Activated CD4-positive, alpha-beta T cell treated with anti-CD3 and anti-CD28 coated beads, Interleukin-2, amount 10 ng/mL, durations not matched to agents 7 days and 5 days (primary cell): ENCODE measurements around the gene SND1. TPM values are rescaled to one million over a fixed set of nuclear protein-coding genes. Genes with fewer than 3 reads are reported as not detected.
"Not testable (repeated sequence)": the region's sequence is repeated elsewhere in the genome, so short reads cannot be mapped to it uniquely, and the experiment has no call there.

ENCODE experiments used
- CTCF ChIA-PET: fragments of 350-600 bp; sonication (Branson Sonifier 250); formaldehyde crosslinking; loops from one replicate; lab custom pipeline; 2021; ENCODE audit warnings: antibody characterized with exemption; lab: Charles Lee
- POLR2A ChIA-PET: fragments of 350-600 bp; sonication (Branson Sonifier 250); formaldehyde crosslinking; loops from one replicate; lab custom pipeline; 2021; ENCODE audit warnings: antibody characterized with exemption; lab: Charles Lee
- DNase-seq: peaks from one replicate; pipeline ENCODE4 v3.0.0-alpha.2; 2020
- H3K27ac Mint-ChIP-seq: one replicate; pipeline ENCODE4 v1.8.0; 2021; ENCODE audit warnings: mild to moderate bottlenecking, moderate library complexity, mixed read lengths
- H3K27me3 Mint-ChIP-seq: one replicate; pipeline ENCODE4 v1.8.0; 2021; ENCODE audit warnings: mixed read lengths
- H3K36me3 Mint-ChIP-seq: one replicate; pipeline ENCODE4 v1.8.0; 2021; ENCODE audit warnings: low read depth, mixed read lengths
- H3K4me1 Mint-ChIP-seq: one replicate; pipeline ENCODE4 v1.8.0; 2021; ENCODE audit warnings: mixed read lengths
- H3K4me3 Mint-ChIP-seq: one replicate; pipeline ENCODE4 v1.8.0; 2021; ENCODE audit warnings: mild to moderate bottlenecking, moderate library complexity, mixed read lengths
- H3K9me3 Mint-ChIP-seq: one replicate; pipeline ENCODE4 v1.8.0; 2021; ENCODE audit warnings: mixed read lengths
- total RNA-seq, 2 experiments: library from RNA; stranded (reverse); gene quantifications; one replicate each; pipeline ENCODE4 v1.2.3, GENCODE V29; 2021

The SND1 gene
- total RNA-seq, 2 experiments from 2014 or later: 141 to 163 TPM

DNA sequence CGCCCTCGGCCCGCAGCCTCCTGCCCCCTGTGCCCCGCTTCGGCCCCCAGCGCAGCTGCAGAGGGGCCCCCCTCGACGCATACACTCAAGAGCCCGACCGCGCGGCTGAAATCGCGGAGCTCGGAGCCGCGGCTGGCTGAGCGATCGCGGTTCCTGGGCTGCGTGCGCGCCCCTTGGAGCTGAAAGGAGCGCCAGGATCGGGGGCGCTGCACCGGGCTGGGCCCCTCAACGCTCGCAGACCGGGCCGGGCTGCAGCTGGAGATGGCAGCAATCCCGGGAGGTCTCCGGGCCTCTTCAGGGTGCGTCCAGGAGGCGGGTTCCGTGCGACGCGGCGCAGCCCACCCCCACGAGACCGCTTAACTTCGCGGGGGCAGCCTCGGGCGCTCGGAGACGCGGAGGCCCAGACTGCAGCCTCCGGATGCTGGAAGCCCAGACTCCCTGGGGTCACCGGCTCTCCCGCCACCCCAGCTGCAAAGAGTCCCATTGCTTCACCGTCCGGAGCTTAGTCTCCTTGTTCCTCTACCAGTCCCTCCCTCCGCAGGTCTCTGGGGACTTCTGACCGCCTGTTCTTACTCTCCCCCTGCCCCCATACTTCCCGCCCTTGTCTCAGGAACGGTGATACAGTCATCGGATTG, 452.2 kb downstream of the SND1 start:
- peak overlapping the region; percentile 78 for H3K4me3 Mint-ChIP-seq
- H3K9me3 Mint-ChIP-seq: no peaks in the 10 kb centered on the region
- H3K27me3 Mint-ChIP-seq: peaks cover 3% of the 10 kb centered on the region
- ChIA-PET POLR2A (no interaction called here), CTCF (interaction anchor here (0.7 to 1.3 kb wide), 3 partner anchors 10 to 16 kb away, joined by 3 to 7 read pairs (median 5); no protein-coding TSS in a partner anchor)
- H3K27ac Mint-ChIP-seq: peak overlapping the region; percentile 83
- H3K36me3 Mint-ChIP-seq: no peaks in the 10 kb centered on the region
- no peak for DNase-seq
- peaks cover 45% of the 10 kb centered on the region for H3K4me1 Mint-ChIP-seq

DNA sequence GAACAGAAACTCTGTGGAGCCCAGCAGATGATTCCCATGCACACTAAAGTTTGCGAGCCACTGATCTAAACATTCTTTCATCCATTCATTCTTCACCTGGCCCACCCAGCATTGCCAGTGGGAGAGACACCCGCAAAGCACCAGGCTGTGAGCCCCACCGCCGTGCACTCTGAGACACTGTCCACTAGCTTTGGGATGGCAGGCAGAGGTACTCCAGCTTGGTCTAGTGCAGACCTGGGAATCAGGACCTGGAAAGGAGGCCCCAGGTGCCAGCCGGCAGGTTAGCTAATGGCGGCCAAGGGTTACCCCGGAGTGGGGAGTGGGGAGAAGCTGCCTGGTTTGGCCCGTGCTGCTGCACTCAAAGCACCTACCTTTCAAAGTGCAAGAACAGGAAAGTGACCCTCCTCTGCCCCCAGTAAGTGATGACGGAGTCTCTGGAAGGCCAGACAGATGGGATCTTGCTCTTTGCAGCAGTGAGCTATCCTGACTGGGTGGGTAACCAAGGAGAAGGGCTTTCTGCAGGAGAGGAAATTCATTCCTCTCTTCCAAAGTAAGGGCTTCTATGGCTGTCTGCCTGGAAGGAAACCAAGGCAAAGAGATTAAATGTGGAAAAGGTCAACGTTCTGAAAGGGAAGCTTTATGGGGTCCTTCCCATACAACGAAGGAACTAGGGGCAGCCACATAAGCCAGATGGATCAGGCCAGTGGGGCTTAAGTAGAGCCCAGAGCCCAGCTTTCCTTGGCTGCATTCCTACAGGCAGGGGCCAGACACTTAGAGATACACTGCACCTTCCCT, 453.4 kb downstream of the SND1 start:
- no peaks in the 10 kb centered on the region for H3K36me3 Mint-ChIP-seq
- no peaks in the 10 kb centered on the region for H3K9me3 Mint-ChIP-seq
- no peak overlapping the region for H3K27ac Mint-ChIP-seq
- peaks cover 54% of the 10 kb centered on the region for H3K4me1 Mint-ChIP-seq
- no peak for DNase-seq
- ChIA-PET CTCF (interaction anchor here (2.9 kb wide), 1 partner anchor 30 kb away, joined by 9 read pairs; no protein-coding TSS in a partner anchor), POLR2A (no interaction called here)
- H3K4me3 Mint-ChIP-seq: peak overlapping the region; percentile 22
- H3K27me3 Mint-ChIP-seq: peaks cover 3% of the 10 kb centered on the region

DNA sequence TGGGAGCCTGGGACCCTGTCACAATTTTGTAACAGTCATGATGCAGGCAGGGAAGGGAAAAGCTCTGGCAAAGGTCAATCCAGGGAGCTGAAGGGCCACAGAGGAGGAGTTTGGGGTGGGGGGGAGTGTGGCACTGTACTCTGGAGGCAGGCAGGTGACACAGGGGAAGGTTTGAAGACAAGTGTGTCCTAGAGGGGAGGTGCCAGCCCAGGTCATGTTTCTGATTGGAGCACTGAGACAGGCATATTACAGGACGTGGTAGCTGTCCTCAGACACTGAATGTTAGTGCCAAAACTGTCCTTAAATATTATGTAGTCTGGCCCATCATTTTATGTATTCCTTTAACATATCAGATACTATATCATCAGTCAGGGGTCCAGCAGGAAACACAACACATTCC, 454.8 kb downstream of the SND1 start:
- DNase-seq: no peak
- ChIA-PET POLR2A (no interaction called here), CTCF (interaction anchor here (1.0 to 2.9 kb wide), 2 partner anchors 9 to 29 kb away, joined by 4 to 9 read pairs; no protein-coding TSS in a partner anchor)
- Mint-ChIP-seq H3K4me3 (no peak overlapping the region), H3K4me1 (peaks cover 63% of the 10 kb centered on the region), H3K9me3 (no peaks in the 10 kb centered on the region), H3K27me3 (peaks cover 3% of the 10 kb centered on the region), H3K27ac (peak overlapping the region; percentile 42), H3K36me3 (peaks cover 6% of the 10 kb centered on the region)

DNA sequence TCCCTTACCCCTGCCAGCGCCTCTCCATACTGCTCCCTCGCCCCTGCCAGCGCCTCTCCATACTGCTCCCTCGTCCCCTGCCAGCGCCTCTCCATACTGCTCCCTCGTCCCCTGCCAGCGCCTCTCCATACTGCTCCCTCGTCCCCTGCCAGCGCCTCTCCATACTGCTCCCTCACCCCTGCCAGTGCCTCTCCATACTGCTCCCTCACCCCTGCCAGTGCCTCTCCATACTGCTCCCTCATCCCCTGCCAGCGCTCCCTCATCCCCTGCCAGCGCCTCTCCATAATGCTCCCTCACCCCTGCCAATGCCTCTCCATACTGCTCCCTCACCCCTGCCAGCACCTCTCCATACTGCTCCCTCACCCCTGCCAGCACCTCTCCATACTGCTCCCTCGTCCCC, 455.5 kb downstream of the SND1 start:
- CTCF ChIA-PET: interaction anchor here (2.9 kb wide), 1 partner anchor 28 kb away, joined by 9 read pairs; no protein-coding TSS in a partner anchor
- POLR2A ChIA-PET, H3K9me3 Mint-ChIP-seq, H3K27me3 Mint-ChIP-seq, DNase-seq, H3K36me3 Mint-ChIP-seq, H3K4me3 Mint-ChIP-seq: not testable (repeated sequence)
- peaks cover 70% of the 10 kb centered on the region for H3K4me1 Mint-ChIP-seq
- peak overlapping the region; percentile 22 for H3K27ac Mint-ChIP-seq

DNA sequence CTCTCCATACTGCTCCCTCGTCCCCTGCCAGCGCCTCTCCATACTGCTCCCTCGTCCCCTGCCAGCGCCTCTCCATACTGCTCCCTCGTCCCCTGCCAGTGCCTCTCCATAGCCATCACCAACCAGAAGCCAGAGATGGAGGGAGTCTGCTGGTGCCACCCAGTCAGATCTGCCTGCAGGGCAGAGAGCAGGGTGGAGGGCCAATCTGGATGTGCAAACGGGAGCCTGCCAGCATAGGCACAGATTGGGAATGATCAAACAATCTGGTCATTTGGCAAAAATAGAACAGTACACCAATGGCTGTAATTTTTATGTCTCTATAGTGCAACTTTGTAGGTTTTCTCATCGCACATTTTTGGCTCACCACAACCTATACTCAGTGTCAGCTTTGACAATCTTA, 456.1 kb downstream of the SND1 start:
- Mint-ChIP-seq H3K27ac (no peak overlapping the region), H3K36me3 (peaks cover 6% of the 10 kb centered on the region), H3K9me3 (no peaks in the 10 kb centered on the region), H3K4me1 (peaks cover 71% of the 10 kb centered on the region), H3K27me3 (peaks cover 3% of the 10 kb centered on the region), H3K4me3 (no peak overlapping the region)
- CTCF ChIA-PET: no interaction called here
- DNase-seq: no peak
- POLR2A ChIA-PET: interaction anchor here (0.6 kb wide), 1 partner anchor 637 kb away, joined by 16 read pairs; no protein-coding TSS in a partner anchor

DNA sequence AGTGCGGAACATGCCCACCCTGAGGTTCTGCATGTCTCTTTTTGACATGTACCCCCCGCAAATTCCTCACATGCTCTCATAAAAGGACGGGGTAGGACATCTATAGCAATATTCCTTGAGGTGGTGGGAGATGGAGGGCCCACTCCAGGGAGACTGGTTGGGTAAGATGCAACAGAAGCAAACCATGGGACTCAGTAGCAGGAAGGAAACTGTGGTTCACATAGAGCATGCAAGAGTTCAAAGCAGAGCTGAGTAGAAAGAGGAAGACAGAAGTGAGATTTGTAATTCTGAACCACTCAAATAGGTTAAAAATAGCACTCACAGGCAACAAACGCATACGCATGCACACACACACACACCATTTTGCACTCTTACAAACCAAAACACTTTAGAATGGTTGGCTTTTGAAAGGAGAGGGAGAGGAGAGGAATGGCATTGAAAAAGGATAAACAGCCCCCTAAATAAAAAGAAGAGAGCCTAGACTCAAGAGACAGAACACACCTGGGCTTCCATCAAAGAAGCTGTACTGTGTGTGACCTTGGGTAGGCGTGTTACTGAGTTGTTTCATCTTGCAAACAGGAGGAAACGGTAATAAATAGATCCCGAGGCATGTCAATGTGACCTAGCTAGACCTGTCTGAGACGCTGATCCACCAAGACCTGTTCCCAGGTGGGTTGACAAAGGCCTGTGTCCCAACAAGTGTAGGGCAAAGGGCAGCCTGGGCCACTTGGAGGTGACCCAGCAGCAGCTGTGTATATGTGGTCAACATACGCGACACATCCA, 456.8 kb downstream of the SND1 start:
- peak overlapping the region; percentile 50 for H3K4me3 Mint-ChIP-seq
- H3K9me3 Mint-ChIP-seq: no peaks in the 10 kb centered on the region
- peak overlapping the region; percentile 90 for H3K27ac Mint-ChIP-seq
- peak; percentile 54 for DNase-seq
- peaks cover 3% of the 10 kb centered on the region for H3K27me3 Mint-ChIP-seq
- ChIA-PET CTCF (interaction anchor here (1.0 to 1.1 kb wide), 2 partner anchors 27 to 101 kb away, joined by 3 read pairs; no protein-coding TSS in a partner anchor), POLR2A (interaction anchor here (0.6 kb wide), 1 partner anchor 638 kb away, joined by 16 read pairs; no protein-coding TSS in a partner anchor)
- peaks cover 6% of the 10 kb centered on the region for H3K36me3 Mint-ChIP-seq
- H3K4me1 Mint-ChIP-seq: peaks cover 67% of the 10 kb centered on the region

DNA sequence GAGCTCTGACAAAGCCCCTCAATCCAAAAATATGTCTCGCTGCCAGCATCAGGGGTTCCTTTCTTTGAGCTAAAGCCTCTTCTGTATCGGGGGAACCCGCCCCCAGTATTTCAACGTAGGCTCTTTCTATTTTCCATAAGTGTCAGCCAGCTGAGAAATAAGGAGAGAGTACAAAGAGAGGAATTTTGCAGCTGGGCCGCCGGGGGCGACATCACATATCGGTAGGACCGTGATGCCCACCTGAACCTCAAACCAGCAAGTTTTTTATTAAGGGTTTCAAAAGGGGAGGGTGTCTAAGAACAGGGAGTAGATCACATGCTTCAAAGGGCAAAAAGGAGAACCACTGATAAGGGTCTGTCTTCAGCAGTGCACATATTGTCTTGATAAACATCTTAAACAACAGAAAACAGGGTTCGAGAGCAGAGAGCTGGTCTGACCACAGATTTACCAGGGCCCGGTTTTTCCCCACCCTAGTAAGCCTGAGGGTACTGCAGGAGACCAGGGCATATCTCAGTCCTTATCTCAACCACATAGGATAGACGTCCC, 457.5 kb downstream of the SND1 start:
- H3K9me3 Mint-ChIP-seq, DNase-seq, H3K36me3 Mint-ChIP-seq, H3K27me3 Mint-ChIP-seq, POLR2A ChIA-PET: not testable (repeated sequence)
- CTCF ChIA-PET: interaction anchor here (1.0 to 1.1 kb wide), 2 partner anchors 26 to 100 kb away, joined by 3 read pairs; no protein-coding TSS in a partner anchor
- H3K4me1 Mint-ChIP-seq: peaks cover 66% of the 10 kb centered on the region
- peak overlapping the region; percentile 50 for H3K4me3 Mint-ChIP-seq
- H3K27ac Mint-ChIP-seq: peak overlapping the region; percentile 90

DNA sequence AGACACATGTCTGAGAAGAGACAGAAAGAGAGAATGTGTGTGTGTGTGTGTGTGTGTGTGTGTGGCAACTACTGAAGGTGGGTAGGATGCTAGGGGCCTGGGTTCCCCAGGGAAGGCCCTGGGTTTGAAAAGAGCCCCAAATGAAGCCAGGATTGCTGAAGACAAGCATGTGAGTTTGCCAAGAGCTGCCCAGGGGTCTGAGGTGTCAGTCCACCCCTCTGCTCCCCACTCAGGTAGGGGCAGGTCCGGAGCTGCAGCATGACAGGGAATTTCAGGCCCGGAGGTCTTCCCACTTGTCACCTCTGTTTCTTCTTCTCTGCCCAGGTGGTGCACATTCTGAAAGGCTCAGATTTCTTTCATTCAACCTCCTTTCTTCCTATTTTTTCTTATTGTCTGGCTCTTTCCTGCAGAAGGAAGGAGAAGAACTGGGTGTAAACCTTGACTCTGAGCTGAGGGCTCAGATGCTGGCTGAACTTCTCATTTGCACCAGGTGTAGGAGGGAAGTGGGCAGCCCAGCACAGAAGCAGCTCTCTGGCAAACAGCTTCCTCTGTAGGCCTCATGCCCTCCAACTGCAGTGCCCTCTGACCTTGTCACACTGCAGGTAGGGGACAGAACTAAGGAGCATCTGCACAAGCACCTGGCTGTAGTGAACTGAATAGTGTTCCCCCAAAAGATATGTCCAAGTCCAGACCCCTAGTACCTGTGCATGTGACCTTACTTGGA, 458.8 kb downstream of the SND1 start:
- peak; percentile 21 for DNase-seq
- CTCF ChIA-PET: interaction anchor here (0.6 to 0.9 kb wide), 3 partner anchors 9 to 48 kb away, joined by 3 to 4 read pairs (median 3); no protein-coding TSS in a partner anchor
- H3K36me3 Mint-ChIP-seq: peaks cover 6% of the 10 kb centered on the region
- H3K27ac Mint-ChIP-seq: peak overlapping the region; percentile 63
- no peaks in the 10 kb centered on the region for H3K27me3 Mint-ChIP-seq
- no peak overlapping the region for H3K4me3 Mint-ChIP-seq
- POLR2A ChIA-PET: no interaction called here
- H3K9me3 Mint-ChIP-seq: no peaks in the 10 kb centered on the region
- H3K4me1 Mint-ChIP-seq: peaks cover 63% of the 10 kb centered on the region

DNA sequence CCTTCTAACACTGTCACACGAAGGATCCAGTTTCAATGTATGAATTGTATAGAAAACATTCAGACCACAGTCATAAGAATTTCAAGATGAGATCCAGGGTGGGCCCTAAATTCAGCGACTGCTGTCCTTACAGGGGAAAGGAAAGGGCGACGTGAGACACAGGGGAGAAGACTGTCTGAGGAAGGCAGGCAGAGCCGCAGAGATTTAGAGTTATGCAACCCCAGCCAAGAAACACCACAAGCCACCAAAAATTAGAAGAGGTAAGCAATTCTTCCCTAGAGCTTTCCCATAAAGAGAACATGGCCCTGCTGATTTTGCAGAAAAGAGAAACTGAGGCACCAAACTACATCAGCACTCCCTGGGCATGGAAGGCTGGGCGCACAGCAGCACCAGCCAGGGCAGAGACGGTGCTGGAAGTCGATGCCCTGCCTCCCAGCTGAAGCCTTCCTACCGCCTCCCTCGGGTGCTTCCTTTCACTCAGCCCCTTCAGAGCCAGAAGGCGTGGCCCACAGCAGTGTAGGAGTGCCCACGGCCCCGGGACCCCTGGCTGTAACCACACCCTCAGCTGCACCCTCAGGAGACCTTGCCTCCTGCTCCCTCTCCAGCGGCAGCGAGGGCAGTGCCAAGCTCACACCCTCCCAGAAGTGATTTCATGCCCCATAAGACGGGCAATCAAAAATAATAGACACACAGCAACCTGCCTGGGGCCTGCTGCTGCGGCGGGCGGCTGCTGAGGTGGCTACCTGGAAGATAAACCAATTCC, 460.2 kb downstream of the SND1 start:
- peaks cover 54% of the 10 kb centered on the region for H3K4me1 Mint-ChIP-seq
- H3K9me3 Mint-ChIP-seq: no peaks in the 10 kb centered on the region
- H3K27ac Mint-ChIP-seq: no peak overlapping the region
- no peak overlapping the region for H3K4me3 Mint-ChIP-seq
- POLR2A ChIA-PET: no interaction called here
- DNase-seq: no peak
- H3K36me3 Mint-ChIP-seq: peaks cover 6% of the 10 kb centered on the region
- H3K27me3 Mint-ChIP-seq: no peaks in the 10 kb centered on the region
- CTCF ChIA-PET: no interaction called here

DNA sequence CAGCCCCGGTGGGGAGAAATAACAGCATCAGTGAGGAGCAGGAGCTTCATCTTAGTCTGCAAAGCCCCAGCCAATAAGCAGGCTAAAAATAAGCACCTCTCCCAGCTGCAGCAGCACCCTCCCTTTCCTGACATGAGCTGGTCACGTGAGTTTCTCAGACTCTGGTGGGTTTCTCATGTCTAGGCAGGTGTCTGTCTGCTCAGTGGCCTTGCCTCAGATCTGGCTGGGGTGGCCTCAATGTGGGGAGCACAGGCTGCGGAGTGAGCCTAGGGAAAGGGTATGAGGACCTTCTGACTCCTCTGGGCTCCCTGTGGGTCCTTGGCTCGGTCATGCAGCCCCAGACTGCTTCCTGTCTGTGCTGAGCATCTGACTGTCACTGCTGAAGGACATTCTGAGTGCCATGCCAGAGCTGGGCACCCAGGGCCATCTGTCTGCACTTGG, 460.8 kb downstream of the SND1 start:
- Mint-ChIP-seq H3K27me3 (no peaks in the 10 kb centered on the region), H3K4me3 (no peak overlapping the region), H3K9me3 (no peaks in the 10 kb centered on the region), H3K36me3 (peaks cover 6% of the 10 kb centered on the region), H3K27ac (no peak overlapping the region), H3K4me1 (peaks cover 50% of the 10 kb centered on the region)
- no peak for DNase-seq
- POLR2A ChIA-PET: no interaction called here
- CTCF ChIA-PET: no interaction called here

DNA sequence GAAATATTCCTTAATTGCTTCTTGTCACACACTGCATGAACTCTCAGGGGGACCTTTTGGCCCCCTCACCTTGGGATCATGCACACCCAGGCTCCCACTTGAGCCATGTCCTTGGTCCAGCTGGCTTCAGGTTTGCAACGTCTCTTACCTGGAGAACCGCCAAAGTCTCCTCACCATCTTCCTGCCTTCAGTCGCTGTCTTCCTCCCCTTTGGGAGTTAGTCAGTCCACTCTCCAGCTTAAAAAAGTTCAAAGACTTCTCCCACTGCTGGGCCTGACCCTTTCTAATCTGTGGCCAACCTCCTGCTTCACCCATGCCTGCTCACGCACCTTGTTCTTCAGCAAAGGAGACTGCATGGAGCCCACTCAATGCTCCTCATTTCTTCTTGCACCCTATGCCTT, 461.8 kb downstream of the SND1 start:
- DNase-seq: no peak
- H3K4me1 Mint-ChIP-seq: peaks cover 41% of the 10 kb centered on the region
- H3K27ac Mint-ChIP-seq: no peak overlapping the region
- POLR2A ChIA-PET: no interaction called here
- H3K36me3 Mint-ChIP-seq: peaks cover 6% of the 10 kb centered on the region
- H3K4me3 Mint-ChIP-seq: no peak overlapping the region
- H3K9me3 Mint-ChIP-seq: no peaks in the 10 kb centered on the region
- CTCF ChIA-PET: no interaction called here
- H3K27me3 Mint-ChIP-seq: no peaks in the 10 kb centered on the region
